MM.1S (cell line): Measurements from ENCODE around the gene FARS2.

Source experiments
- CTCF ChIP-seq: fragments of 300-600 bp; sonication (generic); IDR thresholded peaks from 2 replicates; pipeline ENCODE4 v1.5.1; 2016; ENCODE audit warnings: antibody characterized with exemption, low read length, mixed read lengths
- EZH2 ChIP-seq: fragments of 300-600 bp; sonication (generic); optimal IDR thresholded peaks from 2 replicates; pipeline ENCODE3; 2017; ENCODE audit warnings: low read depth, mild to moderate bottlenecking, antibody characterized with exemption, low read length, mixed read lengths

GRCh38 chr6:5753209-5753608 is 491.9 kb downstream of the FARS2 start:
- no peak for TF ChIP-seq CTCF
- no peak for TF ChIP-seq EZH2
